Measurements from ENCODE around the gene COL18A1. TPM values are rescaled to one million over a fixed set of nuclear protein-coding genes. Genes with fewer than 3 reads are reported as not detected.

COL18A1 gene
- total and polyA plus RNA-seq, 10 donors = 35.0 to 208 (median 86.4) TPM

- Histone ChIP-seq H3K27me3 (replicated peaks in 1 of 7) (no peaks in the 10 kb centered on the region), H3K36me3 (peaks cover 0 to 78% (median 10%) of the 10 kb centered on the region in 6 donors), H3K4me3 (no peak overlapping the region), H3K27ac (no peak overlapping the region), H3K4me1 (peaks cover 0 to 35% (median 10%) of the 10 kb centered on the region in 6 donors), H3K9me3 (no peaks in the 10 kb centered on the region)
- intact Hi-C loops (cut with DNase I; ENCODE audit: low total_unique reads) = no loop called here
- TF ChIP-seq CTCF (IDR thresholded peaks at IDR 0.05 in 8 of 11, conservative IDR thresholded peaks at IDR 0.05 in 3 of 11) = no peak
- no peak for TF ChIP-seq POLR2AphosphoS5 (IDR thresholded peaks at IDR 0.05)
- TF ChIP-seq POLR2A (IDR thresholded peaks at IDR 0.05) = no peak
- WGBS, 5 donors = 90 to 94% (median 93%) methylated on average over 8 to 21 of the region's 21 CpGs
- no peak for DNase-seq
These were observed 88.5 kb downstream of the COL18A1 start for GRCh38 chr21:45493401-45494001.

GRCh38 chr21:45494135-45494850 lies 89.3 kb downstream of the COL18A1 start:
- Histone ChIP-seq H3K9me3 (no peaks in the 10 kb centered on the region), H3K27ac (no peak overlapping the region), H3K27me3 (replicated peaks in 1 of 7) (no peaks in the 10 kb centered on the region), H3K4me3 (no peak overlapping the region), H3K4me1 (peaks cover 0 to 27% (median 10%) of the 10 kb centered on the region in 6 donors), H3K36me3 (peaks cover 0 to 86% (median 10%) of the 10 kb centered on the region in 6 donors)
- WGBS, 5 donors = 87 to 91% (median 88%) methylated on average over 18 to 27 of the region's 27 CpGs
- peak; percentile 49 for DNase-seq
- TF ChIP-seq POLR2AphosphoS5 (IDR thresholded peaks at IDR 0.05) (no peak), POLR2A (IDR thresholded peaks at IDR 0.05) (no peak), CTCF (IDR thresholded peaks at IDR 0.05 in 8 of 11, conservative IDR thresholded peaks at IDR 0.05 in 3 of 11) (no peak)
- intact Hi-C loops (cut with DNase I; ENCODE audit: low total_unique reads) = no loop called here

GRCh38 chr21:45494851-45495680 lies 90.1 kb downstream of the COL18A1 start:
- H3K4me3 ChIP-seq = no peak overlapping the region
- H3K36me3 ChIP-seq = peaks cover 0 to 90% (median 10%) of the 10 kb centered on the region in 6 donors
- no peak overlapping the region for H3K27ac ChIP-seq
- 88 to 94% (median 91%) methylated on average over 25 to 30 of the region's 30 CpGs for WGBS, 5 donors
- DNase-seq = peak; percentile 68
- intact Hi-C loops (cut with DNase I; ENCODE audit: low total_unique reads) = no loop called here
- no peaks in the 10 kb centered on the region for H3K9me3 ChIP-seq
- TF ChIP-seq CTCF (IDR thresholded peaks at IDR 0.05 in 8 of 11, conservative IDR thresholded peaks at IDR 0.05 in 3 of 11) = no peak
- no peak for TF ChIP-seq POLR2AphosphoS5 (IDR thresholded peaks at IDR 0.05)
- no peak for TF ChIP-seq POLR2A (IDR thresholded peaks at IDR 0.05)
- no peaks in the 10 kb centered on the region for H3K27me3 ChIP-seq (replicated peaks in 1 of 7)
- peaks cover 0 to 22% (median 8%) of the 10 kb centered on the region in 6 donors for H3K4me1 ChIP-seq

Measured in spleen (tissue), 11 donors.